OCI-LY1 (cell line): ENCODE results near the gene MAPK8IP1.

ENCODE experiments used
- EZH2 ChIP-seq: fragments of 200-600 bp; sonication (generic), shearing (Covaris generic); IDR thresholded peaks from 2 replicates; pipeline ENCODE4 v1.8.0; 2017; ENCODE audit warnings: borderline replicate concordance, mixed run types, mild to moderate bottlenecking, antibody characterized with exemption, low read length, moderate library complexity, mixed read lengths
- TF ChIP-seq, protein P1 (sequence below): fragments of 200-600 bp; sonication (generic), shearing (Covaris generic); IDR thresholded peaks from 2 replicates; pipeline ENCODE4 v1.5.1; 2017; ENCODE audit warnings: mild to moderate bottlenecking, antibody characterized with exemption, low read length, moderate library complexity, mixed read lengths

DNA sequence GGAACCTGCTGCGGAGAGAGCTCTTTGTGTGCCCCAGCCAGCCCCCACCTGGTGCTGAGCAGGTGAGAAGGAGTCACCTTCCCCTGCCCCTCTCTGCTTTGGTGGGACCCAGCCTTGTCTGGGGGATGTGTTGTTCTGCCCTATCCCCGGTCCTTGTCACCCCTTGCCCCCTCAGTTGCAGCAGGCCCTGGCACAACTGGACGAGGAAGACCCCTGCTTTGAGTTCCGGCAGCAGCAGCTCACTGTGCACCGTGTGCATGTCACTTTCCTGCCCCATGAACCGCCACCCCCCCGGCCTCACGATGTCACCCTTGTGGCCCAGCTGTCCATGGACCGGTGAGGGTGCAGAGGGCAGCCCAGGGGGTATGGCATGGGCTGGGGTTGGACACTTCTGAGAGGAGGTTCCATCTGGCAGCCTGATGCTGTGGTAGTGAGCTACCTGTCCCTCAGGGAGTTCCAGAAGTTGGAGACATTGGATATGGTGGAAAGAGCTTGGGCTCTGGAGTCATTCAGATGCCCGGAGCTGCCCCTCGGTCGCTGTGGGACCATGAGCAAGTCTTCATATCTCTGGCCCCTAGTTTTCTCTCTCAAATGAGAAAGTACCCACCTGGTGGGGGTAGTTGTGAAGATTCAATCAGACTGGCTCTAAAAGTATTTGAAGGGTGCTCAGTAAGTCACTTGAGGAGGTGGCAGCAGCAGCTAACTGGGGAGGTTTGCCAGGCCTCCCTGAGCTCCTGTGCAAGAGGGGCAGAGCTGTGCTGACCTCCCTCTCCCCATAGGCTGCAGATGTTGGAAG, 41.3 kb downstream of the MAPK8IP1 start:
- TF ChIP-seq, protein P1, sequence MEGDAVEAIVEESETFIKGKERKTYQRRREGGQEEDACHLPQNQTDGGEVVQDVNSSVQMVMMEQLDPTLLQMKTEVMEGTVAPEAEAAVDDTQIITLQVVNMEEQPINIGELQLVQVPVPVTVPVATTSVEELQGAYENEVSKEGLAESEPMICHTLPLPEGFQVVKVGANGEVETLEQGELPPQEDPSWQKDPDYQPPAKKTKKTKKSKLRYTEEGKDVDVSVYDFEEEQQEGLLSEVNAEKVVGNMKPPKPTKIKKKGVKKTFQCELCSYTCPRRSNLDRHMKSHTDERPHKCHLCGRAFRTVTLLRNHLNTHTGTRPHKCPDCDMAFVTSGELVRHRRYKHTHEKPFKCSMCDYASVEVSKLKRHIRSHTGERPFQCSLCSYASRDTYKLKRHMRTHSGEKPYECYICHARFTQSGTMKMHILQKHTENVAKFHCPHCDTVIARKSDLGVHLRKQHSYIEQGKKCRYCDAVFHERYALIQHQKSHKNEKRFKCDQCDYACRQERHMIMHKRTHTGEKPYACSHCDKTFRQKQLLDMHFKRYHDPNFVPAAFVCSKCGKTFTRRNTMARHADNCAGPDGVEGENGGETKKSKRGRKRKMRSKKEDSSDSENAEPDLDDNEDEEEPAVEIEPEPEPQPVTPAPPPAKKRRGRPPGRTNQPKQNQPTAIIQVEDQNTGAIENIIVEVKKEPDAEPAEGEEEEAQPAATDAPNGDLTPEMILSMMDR: no peak
- no peak for TF ChIP-seq EZH2
